SIG-M5 (cell line): Measurements from ENCODE around the gene NPM1.
A peak's percentile ranks its signal among the peaks of the same experiment; 100 is the strongest.
"Not testable (repeated sequence)": the region's sequence is repeated elsewhere in the genome, so short reads cannot be mapped to it uniquely, and the experiment has no call there.

Experiments used
- DNase-seq: peaks from one replicate; lab custom pipeline; 2025; lab: John Stamatoyannopoulos, UW

NPM1 gene

GRCh38 chr5:171387345-171387969, at the start of gene NPM1:
TSS of gene NPM1 (plus strand) at chr5:171387849. CDS start at chr5:171387949, 100 bp downstream.
- DNase-seq = peak; percentile 91

- DNase-seq = no peak
These were observed 47.6 kb upstream of the NPM1 start for GRCh38 chr5:171340042-171340441.

- no peak for DNase-seq
These were observed 47.2 kb upstream of the NPM1 start for GRCh38 chr5:171340491-171340890.

- DNase-seq = no peak
These were observed 45.1 kb upstream of the NPM1 start for GRCh38 chr5:171342362-171343111.

GRCh38 chr5:171344936-171345608, 42.6 kb upstream of the NPM1 start:
- no peak for DNase-seq

GRCh38 chr5:171351536-171352073, 36.0 kb upstream of the NPM1 start:
- no peak for DNase-seq

GRCh38 chr5:171355302-171355724, 32.3 kb upstream of the NPM1 start:
- no peak for DNase-seq

- no peak for DNase-seq
These were observed 29.8 kb upstream of the NPM1 start for GRCh38 chr5:171357843-171358242.

GRCh38 chr5:171361151-171361550, 26.5 kb upstream of the NPM1 start:
- DNase-seq = not testable (repeated sequence)

- not testable (repeated sequence) for DNase-seq
These were observed 24.4 kb upstream of the NPM1 start for GRCh38 chr5:171363249-171363648.

GRCh38 chr5:171363846-171364245, 23.8 kb upstream of the NPM1 start:
- DNase-seq = no peak

GRCh38 chr5:171365351-171365750, 22.3 kb upstream of the NPM1 start:
- DNase-seq = no peak

GRCh38 chr5:171366645-171367044, 21.0 kb upstream of the NPM1 start:
- DNase-seq = no peak

GRCh38 chr5:171367424-171368370, 20.0 kb upstream of the NPM1 start:
- DNase-seq = no peak

GRCh38 chr5:171369056-171369455, 18.6 kb upstream of the NPM1 start:
- no peak for DNase-seq

- DNase-seq = no peak
These were observed 17.8 kb upstream of the NPM1 start for GRCh38 chr5:171369898-171370297.

- DNase-seq = not testable (repeated sequence)
These were observed 16.8 kb upstream of the NPM1 start for GRCh38 chr5:171370881-171371280.

GRCh38 chr5:171371326-171371725, 16.3 kb upstream of the NPM1 start:
- DNase-seq = no peak

GRCh38 chr5:171379961-171380360, 7.7 kb upstream of the NPM1 start:
- no peak for DNase-seq

GRCh38 chr5:171384416-171384815, 3.2 kb upstream of the NPM1 start:
- not testable (repeated sequence) for DNase-seq

- not testable (repeated sequence) for DNase-seq
These were observed 2.6 kb upstream of the NPM1 start for GRCh38 chr5:171384999-171385398.
